Measurements from ENCODE around the gene STXBP5.

STXBP5 gene

GRCh38 chr6:147384029-147384428 lies 179.8 kb downstream of the STXBP5 start:
- Histone ChIP-seq H3K4me3 (ENCODE audit: low read depth, low read length) (no peak overlapping the region), H3K9me3 (ENCODE audit: control insufficient read depth, insufficient read depth, low read length) (peaks cover 6% of the 10 kb centered on the region), H3K36me3 (ENCODE audit: control insufficient read depth, insufficient read depth, low read length) (no peaks in the 10 kb centered on the region), H3K9ac (ENCODE audit: low read depth, low read length) (no peak overlapping the region), H3K27me3 (ENCODE audit: control insufficient read depth, insufficient read depth, low read length) (no peaks in the 10 kb centered on the region), H3K4me1 (ENCODE audit: control insufficient read depth, insufficient read depth, low read length) (0 out of 2 replicates have a peak, but pooled peaks cover 5% of the 10 kb centered on the region), H3K27ac (ENCODE audit: low read depth, low read length) (no peak overlapping the region)

DNA sequence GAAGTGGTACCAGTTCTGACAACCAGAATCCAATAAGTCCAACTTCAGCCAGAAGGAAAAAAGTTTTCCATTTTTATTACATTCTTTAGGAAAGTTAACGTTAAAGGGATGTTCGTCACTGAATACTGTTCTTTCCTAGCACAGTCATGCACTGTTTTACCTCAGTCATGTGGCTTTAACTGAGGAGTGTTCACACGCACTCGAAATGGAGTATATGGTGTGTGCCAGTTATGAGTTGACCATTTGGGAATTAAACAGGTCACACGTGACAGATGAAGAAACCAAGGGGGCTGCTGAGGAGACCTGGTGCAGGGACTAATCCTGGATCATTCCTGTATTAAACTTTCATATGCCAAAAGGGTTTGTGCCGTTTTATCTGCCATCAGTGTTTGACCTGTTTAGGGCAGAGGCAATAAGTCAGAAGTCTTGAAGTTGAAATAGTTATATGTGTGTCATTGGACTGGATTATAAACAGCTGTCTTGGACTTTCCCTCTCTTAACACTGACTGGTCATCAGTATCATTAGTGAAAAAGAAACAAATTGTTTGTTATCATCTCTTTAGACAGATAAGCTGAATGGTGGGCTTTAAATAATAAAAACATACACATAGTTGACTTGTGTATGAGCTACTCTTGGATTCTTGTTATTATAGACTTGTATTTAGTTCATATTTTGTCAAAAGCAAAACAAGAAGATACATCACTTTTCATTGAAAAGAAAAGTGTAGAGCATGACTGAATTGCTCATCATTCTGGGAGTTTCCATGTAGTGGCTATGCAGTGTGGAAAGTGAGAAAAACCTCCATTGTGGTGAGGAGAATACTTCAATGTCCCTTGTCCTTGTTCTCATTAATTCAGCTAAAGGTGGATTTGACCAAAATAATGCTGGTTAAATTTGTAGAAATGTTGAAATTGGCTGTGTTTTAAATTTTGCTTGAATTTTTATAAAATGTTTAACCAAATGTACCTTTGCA lies 180.8 kb downstream of the STXBP5 start:
- Histone ChIP-seq H3K4me1 (ENCODE audit: control insufficient read depth, insufficient read depth, low read length) (no peaks in the 10 kb centered on the region), H3K27me3 (ENCODE audit: control insufficient read depth, insufficient read depth, low read length) (no peaks in the 10 kb centered on the region), H3K27ac (ENCODE audit: low read depth, low read length) (no peak overlapping the region), H3K9me3 (ENCODE audit: control insufficient read depth, insufficient read depth, low read length) (peaks cover 6% of the 10 kb centered on the region), H3K4me3 (ENCODE audit: low read depth, low read length) (no peak overlapping the region), H3K9ac (ENCODE audit: low read depth, low read length) (no peak overlapping the region), H3K36me3 (ENCODE audit: control insufficient read depth, insufficient read depth, low read length) (no peaks in the 10 kb centered on the region)

GRCh38 chr6:147389463-147389862 lies 185.2 kb downstream of the STXBP5 start:
- Histone ChIP-seq H3K27me3 (ENCODE audit: control insufficient read depth, insufficient read depth, low read length) (no peaks in the 10 kb centered on the region), H3K4me1 (ENCODE audit: control insufficient read depth, insufficient read depth, low read length) (no peaks in the 10 kb centered on the region), H3K36me3 (ENCODE audit: control insufficient read depth, insufficient read depth, low read length) (no peaks in the 10 kb centered on the region), H3K4me3 (ENCODE audit: low read depth, low read length) (no peak overlapping the region), H3K9ac (ENCODE audit: low read depth, low read length) (no peak overlapping the region), H3K9me3 (ENCODE audit: control insufficient read depth, insufficient read depth, low read length) (no peaks in the 10 kb centered on the region), H3K27ac (ENCODE audit: low read depth, low read length) (no peak overlapping the region)

GRCh38 chr6:147390909-147391536 lies 186.8 kb downstream of the STXBP5 start:
- no peak overlapping the region for H3K9ac ChIP-seq (ENCODE audit: low read depth, low read length)
- H3K4me1 ChIP-seq (ENCODE audit: control insufficient read depth, insufficient read depth, low read length), result no peaks in the 10 kb centered on the region
- H3K4me3 ChIP-seq (ENCODE audit: low read depth, low read length), result no peak overlapping the region
- no peaks in the 10 kb centered on the region for H3K36me3 ChIP-seq (ENCODE audit: control insufficient read depth, insufficient read depth, low read length)
- no peak overlapping the region for H3K27ac ChIP-seq (ENCODE audit: low read depth, low read length)
- H3K27me3 ChIP-seq (ENCODE audit: control insufficient read depth, insufficient read depth, low read length), result no peaks in the 10 kb centered on the region
- no peaks in the 10 kb centered on the region for H3K9me3 ChIP-seq (ENCODE audit: control insufficient read depth, insufficient read depth, low read length)

DNA sequence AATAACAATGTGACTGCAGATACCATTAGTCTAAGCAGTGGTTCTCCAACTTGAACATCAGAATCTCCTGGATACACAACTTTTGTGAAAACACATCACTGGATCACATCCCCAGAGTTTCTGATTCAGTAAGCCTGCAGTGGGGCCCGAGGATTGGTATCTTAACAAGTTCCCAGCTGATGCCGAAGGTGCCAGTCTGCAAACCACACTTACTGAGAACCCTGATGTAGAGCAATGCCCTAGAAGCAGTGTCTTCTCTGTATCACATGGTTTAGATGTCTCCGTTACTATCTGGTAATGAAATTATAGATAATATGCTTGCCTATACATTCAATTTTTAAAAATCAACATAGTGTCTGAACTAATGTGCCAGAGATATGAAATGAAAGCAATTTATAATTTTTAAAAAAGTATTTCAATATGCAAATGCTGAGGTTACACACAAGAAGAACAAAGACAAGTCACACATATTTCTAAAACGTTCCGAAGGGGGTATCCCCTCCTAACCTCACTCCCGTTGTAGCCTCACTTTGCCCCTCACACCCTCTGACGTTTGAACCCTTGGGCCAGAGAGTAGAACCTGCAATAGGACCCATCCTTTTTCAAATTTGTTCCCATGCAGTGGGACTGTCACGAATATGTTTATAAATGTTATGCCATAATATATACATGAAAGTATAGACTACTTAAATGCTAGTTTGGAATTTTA lies 188.9 kb downstream of the STXBP5 start:
- no peaks in the 10 kb centered on the region for H3K4me1 ChIP-seq (ENCODE audit: control insufficient read depth, insufficient read depth, low read length)
- H3K36me3 ChIP-seq (ENCODE audit: control insufficient read depth, insufficient read depth, low read length), result no peaks in the 10 kb centered on the region
- no peak overlapping the region for H3K4me3 ChIP-seq (ENCODE audit: low read depth, low read length)

GRCh38 chr6:147395158-147395557 lies 190.9 kb downstream of the STXBP5 start:
- Histone ChIP-seq H3K9me3 (ENCODE audit: control insufficient read depth, insufficient read depth, low read length) (no peaks in the 10 kb centered on the region; the same call in 1 of the 2 replicates), H3K9ac (ENCODE audit: low read depth, low read length) (no peak overlapping the region), H3K36me3 (ENCODE audit: control insufficient read depth, insufficient read depth, low read length) (no peaks in the 10 kb centered on the region), H3K4me1 (ENCODE audit: control insufficient read depth, insufficient read depth, low read length) (no peaks in the 10 kb centered on the region), H3K27me3 (ENCODE audit: control insufficient read depth, insufficient read depth, low read length) (no peaks in the 10 kb centered on the region), H3K27ac (ENCODE audit: low read depth, low read length) (no peak overlapping the region), H3K4me3 (ENCODE audit: low read depth, low read length) (no peak overlapping the region)

More for the DNA sequence above, 188.9 kb downstream of the STXBP5 start:
- no peaks in the 10 kb centered on the region for H3K9me3 ChIP-seq (ENCODE audit: control insufficient read depth, insufficient read depth, low read length)
- no peaks in the 10 kb centered on the region for H3K27me3 ChIP-seq (ENCODE audit: control insufficient read depth, insufficient read depth, low read length)
- no peak overlapping the region for H3K9ac ChIP-seq (ENCODE audit: low read depth, low read length)
- no peak overlapping the region for H3K27ac ChIP-seq (ENCODE audit: low read depth, low read length)

DNA sequence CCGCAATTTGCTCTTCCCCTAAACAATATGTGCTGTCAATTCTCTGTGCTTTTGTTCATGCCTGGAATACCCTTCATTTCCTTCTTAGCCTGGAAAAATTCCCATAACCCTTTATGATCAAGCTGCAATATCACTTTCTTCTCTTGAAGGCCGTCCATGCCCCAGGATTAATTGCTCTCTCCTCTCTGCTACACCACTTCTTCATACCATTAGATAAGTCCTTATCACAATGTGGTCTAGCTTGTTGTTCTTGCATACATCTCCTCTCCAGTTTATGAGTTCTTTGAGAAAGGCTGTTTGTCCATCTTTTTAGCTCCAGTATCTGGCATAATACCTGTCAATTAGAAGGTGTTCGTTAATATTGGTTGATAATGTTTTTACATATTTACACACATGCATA lies 193.1 kb downstream of the STXBP5 start:
- no peaks in the 10 kb centered on the region for H3K4me1 ChIP-seq (ENCODE audit: control insufficient read depth, insufficient read depth, low read length)
- H3K9ac ChIP-seq (ENCODE audit: low read depth, low read length), result no peak overlapping the region
- no peaks in the 10 kb centered on the region for H3K27me3 ChIP-seq (ENCODE audit: control insufficient read depth, insufficient read depth, low read length)
- H3K27ac ChIP-seq (ENCODE audit: low read depth, low read length), result no peak overlapping the region
- H3K9me3 ChIP-seq (ENCODE audit: control insufficient read depth, insufficient read depth, low read length), result peaks cover 5% of the 10 kb centered on the region
- H3K36me3 ChIP-seq (ENCODE audit: control insufficient read depth, insufficient read depth, low read length), result no peaks in the 10 kb centered on the region
- H3K4me3 ChIP-seq (ENCODE audit: low read depth, low read length), result no peak overlapping the region

DNA sequence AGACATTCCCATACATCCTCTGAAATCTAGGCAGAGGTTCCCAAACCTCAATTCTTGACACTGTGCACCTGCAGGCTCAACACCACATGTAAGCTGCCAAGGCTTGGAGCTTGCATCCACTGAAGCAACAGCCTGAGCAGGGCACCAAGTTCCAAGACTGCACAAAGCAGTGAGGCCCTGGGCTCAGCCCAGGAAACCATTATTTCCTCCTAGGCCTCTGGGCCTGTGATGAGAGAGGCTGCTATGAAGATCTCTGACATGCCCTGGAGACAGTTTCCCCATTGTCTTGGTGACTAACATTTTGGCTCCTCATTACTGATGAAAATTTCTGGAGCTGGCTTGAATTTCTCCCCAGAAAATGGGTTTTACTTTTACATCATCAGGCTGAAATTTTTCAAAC lies 196.8 kb downstream of the STXBP5 start:
- no peaks in the 10 kb centered on the region for H3K27me3 ChIP-seq (ENCODE audit: control insufficient read depth, insufficient read depth, low read length)
- H3K27ac ChIP-seq (ENCODE audit: low read depth, low read length), result no peak overlapping the region
- no peaks in the 10 kb centered on the region for H3K4me1 ChIP-seq (ENCODE audit: control insufficient read depth, insufficient read depth, low read length)
- H3K9me3 ChIP-seq (ENCODE audit: control insufficient read depth, insufficient read depth, low read length), result peaks cover 5% of the 10 kb centered on the region
- H3K36me3 ChIP-seq (ENCODE audit: control insufficient read depth, insufficient read depth, low read length), result no peaks in the 10 kb centered on the region
- no peak overlapping the region for H3K4me3 ChIP-seq (ENCODE audit: low read depth, low read length)
- H3K9ac ChIP-seq (ENCODE audit: low read depth, low read length), result no peak overlapping the region

GRCh38 chr6:147401779-147402178 lies 197.6 kb downstream of the STXBP5 start:
- no peak overlapping the region for H3K4me3 ChIP-seq (ENCODE audit: low read depth, low read length)
- no peaks in the 10 kb centered on the region for H3K27me3 ChIP-seq (ENCODE audit: control insufficient read depth, insufficient read depth, low read length)
- no peak overlapping the region for H3K9ac ChIP-seq (ENCODE audit: low read depth, low read length)
- H3K9me3 ChIP-seq (ENCODE audit: control insufficient read depth, insufficient read depth, low read length), result peaks cover 5% of the 10 kb centered on the region
- H3K4me1 ChIP-seq (ENCODE audit: control insufficient read depth, insufficient read depth, low read length), result no peaks in the 10 kb centered on the region
- H3K36me3 ChIP-seq (ENCODE audit: control insufficient read depth, insufficient read depth, low read length), result no peaks in the 10 kb centered on the region
- no peak overlapping the region for H3K27ac ChIP-seq (ENCODE audit: low read depth, low read length)

DNA sequence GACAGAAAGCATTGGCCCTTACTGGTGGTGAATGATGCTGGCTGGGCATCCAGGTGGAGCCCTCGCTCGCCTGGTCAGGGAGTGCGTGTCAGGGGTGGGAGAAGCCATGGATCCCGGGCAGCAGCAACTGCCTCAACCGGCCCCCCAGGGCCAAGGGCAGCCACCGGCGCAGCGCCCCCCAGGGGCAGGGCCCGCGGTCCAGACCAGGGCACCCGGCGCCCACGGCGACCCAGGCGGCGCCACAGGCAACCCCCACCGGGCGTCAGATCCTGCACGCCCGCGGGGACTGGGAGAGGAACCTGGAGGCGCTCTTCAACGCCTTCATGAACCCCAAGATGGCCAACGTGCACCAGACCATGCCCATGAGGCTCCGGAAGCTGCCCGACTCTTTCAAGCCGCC lies 202.6 kb downstream of the STXBP5 start:
- no peaks in the 10 kb centered on the region for H3K4me1 ChIP-seq (ENCODE audit: control insufficient read depth, insufficient read depth, low read length)
- no peaks in the 10 kb centered on the region for H3K36me3 ChIP-seq (ENCODE audit: control insufficient read depth, insufficient read depth, low read length)
- no peaks in the 10 kb centered on the region for H3K9me3 ChIP-seq (ENCODE audit: control insufficient read depth, insufficient read depth, low read length)
- no peak overlapping the region for H3K27ac ChIP-seq (ENCODE audit: low read depth, low read length)
- H3K4me3 ChIP-seq (ENCODE audit: low read depth, low read length), result no peak overlapping the region
- no peak overlapping the region for H3K9ac ChIP-seq (ENCODE audit: low read depth, low read length)
- no peaks in the 10 kb centered on the region for H3K27me3 ChIP-seq (ENCODE audit: control insufficient read depth, insufficient read depth, low read length)

DNA sequence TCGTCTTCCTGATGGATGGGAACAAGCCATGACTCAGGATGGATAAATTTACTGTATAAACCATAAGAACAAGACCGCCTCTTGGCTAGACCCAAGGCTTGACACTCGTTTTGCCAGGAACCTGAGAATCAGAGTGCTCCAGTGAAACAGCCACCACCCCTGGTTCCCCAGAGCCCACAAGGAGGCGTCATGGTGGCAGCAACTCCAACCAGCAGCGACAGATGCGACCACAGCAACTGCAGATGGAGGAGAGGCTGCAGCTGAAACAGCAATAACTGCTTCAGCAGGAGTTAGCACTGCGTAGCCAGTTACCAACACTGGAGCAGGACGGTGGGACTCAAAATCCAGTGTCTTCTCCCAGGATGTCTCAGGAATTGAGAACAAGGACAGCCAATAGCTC lies 203.4 kb downstream of the STXBP5 start:
- Histone ChIP-seq H3K27me3 (ENCODE audit: control insufficient read depth, insufficient read depth, low read length) (no peaks in the 10 kb centered on the region), H3K9ac (ENCODE audit: low read depth, low read length) (no peak overlapping the region), H3K27ac (ENCODE audit: low read depth, low read length) (no peak overlapping the region), H3K4me3 (ENCODE audit: low read depth, low read length) (no peak overlapping the region), H3K36me3 (ENCODE audit: control insufficient read depth, insufficient read depth, low read length) (no peaks in the 10 kb centered on the region), H3K4me1 (ENCODE audit: control insufficient read depth, insufficient read depth, low read length) (no peaks in the 10 kb centered on the region), H3K9me3 (ENCODE audit: control insufficient read depth, insufficient read depth, low read length) (no peaks in the 10 kb centered on the region)
